Measurements from ENCODE around the gene MAZ. TPM values are rescaled to one million over a fixed set of nuclear protein-coding genes. Genes with fewer than 3 reads are reported as not detected.
"Not testable (repeated sequence)": the region's sequence is repeated elsewhere in the genome, so short reads cannot be mapped to it uniquely, and the experiment has no call there.

MAZ gene
- total RNA-seq, 1 experiment from 2014 or later = 223 TPM

GRCh38 chr16:29824589-29825144 is 18.3 kb downstream of the MAZ start:
- peak; percentile 93 for DNase-seq (ENCODE audit: low read depth)

- peak; percentile 94 for DNase-seq (ENCODE audit: low read depth)
Measured at GRCh38 chr16:29825145-29826044, 19.1 kb downstream of the MAZ start.

- DNase-seq (ENCODE audit: low read depth) = no peak
Measured at GRCh38 chr16:29826342-29826695, 20.0 kb downstream of the MAZ start.

- no peak for DNase-seq (ENCODE audit: low read depth)
Measured at GRCh38 chr16:29830774-29831173, 24.4 kb downstream of the MAZ start.

- DNase-seq (ENCODE audit: low read depth) = no peak
Measured at GRCh38 chr16:29831490-29831889, 25.2 kb downstream of the MAZ start.

- not testable (repeated sequence) for DNase-seq (ENCODE audit: low read depth)
Measured at GRCh38 chr16:29833219-29833618, 26.9 kb downstream of the MAZ start.

GRCh38 chr16:29834079-29834478 is 27.8 kb downstream of the MAZ start:
- DNase-seq (ENCODE audit: low read depth) = no peak

- no peak for DNase-seq (ENCODE audit: low read depth)
Measured at GRCh38 chr16:29835926-29836325, 29.6 kb downstream of the MAZ start.

- no peak for DNase-seq (ENCODE audit: low read depth)
Measured at GRCh38 chr16:29836623-29837022, 30.3 kb downstream of the MAZ start.

GRCh38 chr16:29837841-29838240 is 31.5 kb downstream of the MAZ start:
- no peak for DNase-seq (ENCODE audit: low read depth)

GRCh38 chr16:29839822-29840221 is 33.5 kb downstream of the MAZ start:
- DNase-seq (ENCODE audit: low read depth) = no peak

GRCh38 chr16:29840240-29840639 is 33.9 kb downstream of the MAZ start:
- no peak for DNase-seq (ENCODE audit: low read depth)

GRCh38 chr16:29841631-29842030 is 35.3 kb downstream of the MAZ start:
- DNase-seq (ENCODE audit: low read depth) = no peak

GRCh38 chr16:29842732-29843346 is 36.5 kb downstream of the MAZ start:
- DNase-seq (ENCODE audit: low read depth) = no peak

GRCh38 chr16:29843931-29844330 is 37.6 kb downstream of the MAZ start:
- DNase-seq (ENCODE audit: low read depth) = no peak

- no peak for DNase-seq (ENCODE audit: low read depth)
Measured at GRCh38 chr16:29844575-29845331, 38.4 kb downstream of the MAZ start.

- no peak for DNase-seq (ENCODE audit: low read depth)
Measured at GRCh38 chr16:29845656-29846055, 39.3 kb downstream of the MAZ start.

GRCh38 chr16:29848420-29849297 is 42.3 kb downstream of the MAZ start:
- peak; percentile 65 for DNase-seq (ENCODE audit: low read depth)

GRCh38 chr16:29849505-29849904 is 43.2 kb downstream of the MAZ start:
- no peak for DNase-seq (ENCODE audit: low read depth)

- no peak for DNase-seq (ENCODE audit: low read depth)
Measured at GRCh38 chr16:29850998-29851397, 44.7 kb downstream of the MAZ start.

GRCh38 chr16:29852654-29853053 is 46.3 kb downstream of the MAZ start:
- DNase-seq (ENCODE audit: low read depth) = peak; percentile 18

Data from M059J (cell line).